ENCODE data around the gene CTNS. TPM values are rescaled to one million over a fixed set of nuclear protein-coding genes. Genes with fewer than 3 reads are reported as not detected.

CTNS gene
- total and polyA plus RNA-seq, 2 of the 13 experiments (the other 11 are each of a cell fraction or from before 2014, with no cell fraction given): 9.5 to 13.7 TPM

DNA sequence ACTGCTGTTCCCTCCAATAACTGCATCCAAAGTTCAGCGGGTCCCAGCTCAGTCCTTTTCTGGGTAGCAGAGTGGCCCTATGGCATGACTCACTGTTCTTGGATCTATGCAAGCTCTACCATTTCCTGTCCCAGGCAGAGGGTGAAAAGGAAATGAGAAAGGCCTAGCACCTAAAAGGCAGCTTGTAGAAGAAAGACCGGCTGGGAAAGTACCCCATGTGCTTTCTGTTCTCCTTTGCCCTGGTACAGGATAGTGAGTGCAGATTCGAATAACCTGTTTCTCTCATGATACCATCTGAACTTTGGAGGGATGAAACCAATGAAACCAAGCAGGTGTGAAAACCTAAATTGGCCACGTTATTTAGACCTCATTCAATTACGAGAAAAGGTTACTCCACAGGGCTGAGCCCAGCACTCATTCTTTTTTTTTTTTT lies 74.4 kb downstream of the CTNS start:
- DNase-seq (ENCODE audit: low spot score): no peak
- no peak for FAIRE-seq
- ChIA-PET POLR2A (interaction anchor here (0.9 kb wide), 1 partner anchor 12 kb away, joined by 4 read pairs; the partner anchor contains the start of gene HASPIN), CTCF (ENCODE audit: low intra/inter-chr PET ratio, low total read pairs) (no interaction called here)
- Histone ChIP-seq H3K9me3 (ENCODE audit: low read length) (no peaks in the 10 kb centered on the region), H3K36me3 (replicated peaks in 1 of 2; ENCODE audit: control insufficient read depth in 1 of 2, insufficient read depth in 2 of 2, low read length in 2 of 2) (peaks cover 3 to 12% of the 10 kb centered on the region in 2 experiments; a peak in 4 of 5 replicates), H3K79me2 (ENCODE audit: insufficient read depth, low read length) (no peaks in the 10 kb centered on the region), H3K27ac (ENCODE audit: extremely low read length, insufficient read depth, low read length) (no peak overlapping the region), H4K20me1 (ENCODE audit: insufficient read depth, low read length) (no peaks in the 10 kb centered on the region), H3K4me2 (ENCODE audit: low read depth, low read length) (no peak overlapping the region), H3K27me3 (ENCODE audit: control insufficient read depth in 1 of 2, insufficient read depth in 2 of 2, low read length in 2 of 2) (no peaks in the 10 kb centered on the region; a peak in 1 of 5 replicates), H3K4me1 (ENCODE audit: insufficient read depth, low read length) (no peaks in the 10 kb centered on the region), H3K4me3 (replicated peaks in 1 of 3; ENCODE audit: insufficient read depth in 1 of 3, low read depth in 2 of 3, low read length in 3 of 3) (no peak overlapping the region), H3K9ac (ENCODE audit: insufficient read depth, low read depth, low read length) (no peak overlapping the region), H2AFZ (ENCODE audit: low read length) (no peak overlapping the region)
- 91% methylated on average over 5 of the region's 5 CpGs for WGBS (ENCODE audit: low lambda C conversion rate)
- ATAC-seq: no peak
- no TSS peak for BruUV-seq (replicated peaks)
- in situ Hi-C loops (cut with HindIII; ENCODE audit: extremely low pct_ligation_motif_present, low pct_unique_long_range_greater_than_20kb) (no loop called here), intact Hi-C loops (cut with micrococcal nuclease; ENCODE audit: unreplicated experiment) (no loop called here)
- TF ChIP-seq, protein P1, sequence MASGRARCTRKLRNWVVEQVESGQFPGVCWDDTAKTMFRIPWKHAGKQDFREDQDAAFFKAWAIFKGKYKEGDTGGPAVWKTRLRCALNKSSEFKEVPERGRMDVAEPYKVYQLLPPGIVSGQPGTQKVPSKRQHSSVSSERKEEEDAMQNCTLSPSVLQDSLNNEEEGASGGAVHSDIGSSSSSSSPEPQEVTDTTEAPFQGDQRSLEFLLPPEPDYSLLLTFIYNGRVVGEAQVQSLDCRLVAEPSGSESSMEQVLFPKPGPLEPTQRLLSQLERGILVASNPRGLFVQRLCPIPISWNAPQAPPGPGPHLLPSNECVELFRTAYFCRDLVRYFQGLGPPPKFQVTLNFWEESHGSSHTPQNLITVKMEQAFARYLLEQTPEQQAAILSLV (CRISPR knock-in tag; IDR thresholded peaks at IDR 0.05; ENCODE audit: borderline replicate concordance): no peak
- TF ChIP-seq ZFP36 (IDR thresholded peaks at IDR 0.05; ENCODE audit: borderline replicate concordance, low read depth, low read length, partially characterized antibody): no peak
- TF ChIP-seq HNRNPL (IDR thresholded peaks at IDR 0.05; ENCODE audit: low read depth, low read length): no peak
- TF ChIP-seq, protein P2, sequence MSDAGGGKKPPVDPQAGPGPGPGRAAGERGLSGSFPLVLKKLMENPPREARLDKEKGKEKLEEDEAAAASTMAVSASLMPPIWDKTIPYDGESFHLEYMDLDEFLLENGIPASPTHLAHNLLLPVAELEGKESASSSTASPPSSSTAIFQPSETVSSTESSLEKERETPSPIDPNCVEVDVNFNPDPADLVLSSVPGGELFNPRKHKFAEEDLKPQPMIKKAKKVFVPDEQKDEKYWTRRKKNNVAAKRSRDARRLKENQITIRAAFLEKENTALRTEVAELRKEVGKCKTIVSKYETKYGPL (CRISPR knock-in tag; IDR thresholded peaks at IDR 0.05): no peak
- TF ChIP-seq SP5 (CRISPR knock-in tag; IDR thresholded peaks at IDR 0.05; ENCODE audit: borderline replicate concordance, low read depth): no peak
- no peak for TF ChIP-seq JARID2 (CRISPR knock-in tag; IDR thresholded peaks at IDR 0.05; ENCODE audit: insufficient replicate concordance)
- TF ChIP-seq HOXA3 (CRISPR knock-in tag; IDR thresholded peaks at IDR 0.05): no peak
- TF ChIP-seq, protein P3, sequence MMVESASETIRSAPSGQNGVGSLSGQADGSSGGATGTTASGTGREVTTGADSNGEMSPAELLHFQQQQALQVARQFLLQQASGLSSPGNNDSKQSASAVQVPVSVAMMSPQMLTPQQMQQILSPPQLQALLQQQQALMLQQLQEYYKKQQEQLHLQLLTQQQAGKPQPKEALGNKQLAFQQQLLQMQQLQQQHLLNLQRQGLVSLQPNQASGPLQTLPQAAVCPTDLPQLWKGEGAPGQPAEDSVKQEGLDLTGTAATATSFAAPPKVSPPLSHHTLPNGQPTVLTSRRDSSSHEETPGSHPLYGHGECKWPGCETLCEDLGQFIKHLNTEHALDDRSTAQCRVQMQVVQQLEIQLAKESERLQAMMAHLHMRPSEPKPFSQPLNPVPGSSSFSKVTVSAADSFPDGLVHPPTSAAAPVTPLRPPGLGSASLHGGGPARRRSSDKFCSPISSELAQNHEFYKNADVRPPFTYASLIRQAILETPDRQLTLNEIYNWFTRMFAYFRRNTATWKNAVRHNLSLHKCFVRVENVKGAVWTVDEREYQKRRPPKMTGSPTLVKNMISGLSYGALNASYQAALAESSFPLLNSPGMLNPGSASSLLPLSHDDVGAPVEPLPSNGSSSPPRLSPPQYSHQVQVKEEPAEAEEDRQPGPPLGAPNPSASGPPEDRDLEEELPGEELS (CRISPR knock-in tag; IDR thresholded peaks at IDR 0.05): no peak
- no peak for TF ChIP-seq HOXA9 (CRISPR knock-in tag; IDR thresholded peaks at IDR 0.05; ENCODE audit: borderline replicate concordance)
- no peak for TF ChIP-seq ZNF124 (CRISPR knock-in tag; IDR thresholded peaks at IDR 0.05)
- no peak for TF ChIP-seq ZSCAN25 (CRISPR knock-in tag; IDR thresholded peaks at IDR 0.05)
- no peak for TF ChIP-seq ELF1 (CRISPR knock-in tag; IDR thresholded peaks at IDR 0.05)
- TF ChIP-seq, protein P4, sequence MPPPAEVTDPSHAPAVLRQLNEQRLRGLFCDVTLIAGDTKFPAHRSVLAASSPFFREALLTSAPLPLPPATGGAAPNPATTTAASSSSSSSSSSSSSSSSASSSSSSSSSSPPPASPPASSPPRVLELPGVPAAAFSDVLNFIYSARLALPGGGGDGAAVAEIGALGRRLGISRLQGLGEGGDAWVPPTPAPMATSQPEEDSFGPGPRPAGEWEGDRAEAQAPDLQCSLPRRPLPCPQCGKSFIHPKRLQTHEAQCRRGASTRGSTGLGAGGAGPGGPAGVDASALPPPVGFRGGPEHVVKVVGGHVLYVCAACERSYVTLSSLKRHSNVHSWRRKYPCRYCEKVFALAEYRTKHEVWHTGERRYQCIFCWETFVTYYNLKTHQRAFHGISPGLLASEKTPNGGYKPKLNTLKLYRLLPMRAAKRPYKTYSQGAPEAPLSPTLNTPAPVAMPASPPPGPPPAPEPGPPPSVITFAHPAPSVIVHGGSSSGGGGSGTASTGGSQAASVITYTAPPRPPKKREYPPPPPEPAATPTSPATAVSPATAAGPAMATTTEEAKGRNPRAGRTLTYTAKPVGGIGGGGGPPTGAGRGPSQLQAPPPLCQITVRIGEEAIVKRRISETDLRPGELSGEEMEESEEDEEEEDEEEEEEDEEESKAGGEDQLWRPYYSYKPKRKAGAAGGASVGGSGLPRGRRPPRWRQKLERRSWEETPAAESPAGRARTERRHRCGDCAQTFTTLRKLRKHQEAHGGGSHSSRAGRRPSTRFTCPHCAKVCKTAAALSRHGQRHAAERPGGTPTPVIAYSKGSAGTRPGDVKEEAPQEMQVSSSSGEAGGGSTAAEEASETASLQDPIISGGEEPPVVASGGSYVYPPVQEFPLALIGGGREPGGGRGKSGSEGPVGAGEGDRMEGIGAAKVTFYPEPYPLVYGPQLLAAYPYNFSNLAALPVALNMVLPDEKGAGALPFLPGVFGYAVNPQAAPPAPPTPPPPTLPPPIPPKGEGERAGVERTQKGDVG (CRISPR knock-in tag; IDR thresholded peaks at IDR 0.05; ENCODE audit: borderline replicate concordance): no peak
- no peak for TF ChIP-seq ZNF101 (CRISPR knock-in tag; IDR thresholded peaks at IDR 0.05; ENCODE audit: borderline replicate concordance, low read depth)

Data from HepG2 (cell line).